T-cell (primary cell): ENCODE results near the gene SLC48A1. TPM values are rescaled to one million over a fixed set of nuclear protein-coding genes. Genes with fewer than 3 reads are reported as not detected.
A peak's percentile ranks its signal among the peaks of the same experiment; 100 is the strongest.

ENCODE experiments used
- ATAC-seq, 4 experiments: fragments of 200-7000 bp in 3 of 4; fragments of 150-1000 bp in 1 of 4; cut with Tn5 transposase; replicated peaks in 1 of 4; 1 replicate in 3 of 4; 2 replicates in 1 of 4; pipeline ENCODE4 v1.10.0; 2021; ENCODE audit warnings: moderate library complexity in 3 of 4, mild to moderate bottlenecking in 2 of 4, moderate number of reproducible peaks in 1 of 4
- CTCF ChIA-PET, 2 donors: fragments of 300-600 bp; sonication (Branson Sonifier 250); formaldehyde crosslinking; loops; one replicate each; lab custom pipeline; 2022; ENCODE audit warnings: antibody characterized with exemption in 2 of 2; lab: Charles Lee
- POLR2A ChIA-PET, 2 donors: fragments of 300-600 bp; sonication (Branson Sonifier 250); formaldehyde crosslinking; loops; one replicate each; lab custom pipeline; 2022; ENCODE audit warnings: antibody characterized with exemption in 2 of 2; lab: Charles Lee
- DNase-seq, 35 experiments: peaks; one replicate each; pipeline versions ENCODE4 v3.0.0 to v3.0.0-alpha.2; 2013 to 2023
- H3K27ac ChIP-seq: one replicate; pipeline ENCODE4 v1.5.1; 2013; ENCODE audit warnings: low read length
- H3K27me3 ChIP-seq, 2 experiments: replicated peaks in 1 of 2; 1 replicate in 1 of 2; 2 replicates in 1 of 2; pipeline versions ENCODE4 v1.6.1 to v1.7.0; 2013; ENCODE audit warnings: low read length in 1 of 2, mixed read lengths in 1 of 2; ENCODE audit not compliant: control insufficient read depth in 2 of 2, insufficient read depth in 2 of 2; ENCODE audit errors: extremely low read depth in 1 of 2
- H3K36me3 ChIP-seq, 2 donors: 1 replicate in 1 of 2; 2 replicates in 1 of 2; pipeline versions ENCODE4 v1.6.1 to v1.7.0; 2013; ENCODE audit warnings: low read length in 1 of 2; ENCODE audit not compliant: control insufficient read depth in 2 of 2, insufficient read depth in 1 of 2; ENCODE audit errors: extremely low read depth in 1 of 2
- H3K4me1 ChIP-seq, 2 experiments: 1 replicate in 1 of 2; 2 replicates in 1 of 2; pipeline versions ENCODE4 v1.6.1 to v1.7.0; 2013; ENCODE audit warnings: low read length in 2 of 2, mixed read lengths in 1 of 2; ENCODE audit not compliant: insufficient read depth in 2 of 2, control insufficient read depth in 1 of 2; ENCODE audit errors: extremely low read depth in 1 of 2
- H3K4me3 ChIP-seq, 2 donors: 1 replicate in 1 of 2; 2 replicates in 1 of 2; pipeline versions ENCODE4 v1.5.1 to v1.7.0; 2013; ENCODE audit warnings: mild to moderate bottlenecking in 2 of 2, low read length in 1 of 2, moderate library complexity in 1 of 2; ENCODE audit not compliant: control insufficient read depth in 1 of 2; ENCODE audit errors: extremely low read depth in 1 of 2
- H3K9me3 ChIP-seq: 2 replicates; pipeline ENCODE4 v1.7.0; 2013
- H3K27ac Mint-ChIP-seq, 2 donors: one replicate each; pipeline ENCODE4 v1.8.0; 2020 to 2021; ENCODE audit warnings: mild to moderate bottlenecking in 2 of 2, mixed read lengths in 2 of 2
- H3K27me3 Mint-ChIP-seq, 2 donors: one replicate each; pipeline ENCODE4 v1.8.0; 2021 to 2022; ENCODE audit warnings: mixed read lengths in 2 of 2
- H3K36me3 Mint-ChIP-seq: one replicate; pipeline ENCODE4 v1.8.0; 2021; ENCODE audit warnings: mixed read lengths
- H3K4me1 Mint-ChIP-seq, 3 donors: one replicate each; pipeline ENCODE4 v1.8.0; 2020 to 2022; ENCODE audit warnings: mixed read lengths in 3 of 3, mild to moderate bottlenecking in 1 of 3
- H3K4me3 Mint-ChIP-seq, 3 donors: one replicate each; pipeline ENCODE4 v1.8.0; 2020 to 2022; ENCODE audit warnings: mild to moderate bottlenecking in 3 of 3, mixed read lengths in 3 of 3, moderate library complexity in 3 of 3
- H3K9me3 Mint-ChIP-seq, 3 donors: one replicate each; pipeline ENCODE4 v1.8.0; 2020 to 2022; ENCODE audit warnings: mixed read lengths in 3 of 3
- WGBS: methylation state at CpG from one replicate; pipeline ENCODE4 v1.1.5; 2013; ENCODE audit warnings: missing lambda C conversion rate; ENCODE audit not compliant: insufficient coverage; 5-methylcytosine and 5-hydroxymethylcytosine counted together
- total RNA-seq, 35 experiments: library from RNA in 6 of 35; stranded (reverse) in 6 of 35; fragments of 120-200 nt in 1 of 35; gene quantifications; one replicate each; pipeline versions ENCODE4 v1.2.1 to v1.2.4 and lab custom pipeline; 2013 to 2026

The SLC48A1 gene
- total RNA-seq, 5 donors from 2014 or later (not counting 1 experiment from before 2014, with no cell fraction given): 5.8 to 13.7 (median 10.2) TPM

- WGBS: 98% methylated on average over 14 of the region's 22 CpGs
- H3K4me1 Mint-ChIP-seq: no peaks in the 10 kb centered on the region
- no peaks in the 10 kb centered on the region for H3K9me3 Mint-ChIP-seq
- Histone ChIP-seq H3K27ac (no peak overlapping the region), H3K4me3 (no peak overlapping the region), H3K4me1 (no peaks in the 10 kb centered on the region), H3K9me3 (no peaks in the 10 kb centered on the region), H3K36me3 (peaks cover 34 to 99% of the 10 kb centered on the region in 2 donors), H3K27me3 (no peaks in the 10 kb centered on the region)
- ChIA-PET CTCF (interaction anchor here (0.5 to 1.1 kb wide), 5 partner anchors 15 to 60 kb away, joined by 3 to 5 read pairs (median 4); no protein-coding TSS in a partner anchor), POLR2A (no interaction called here)
- no peaks in the 10 kb centered on the region for H3K27me3 Mint-ChIP-seq
- H3K4me3 Mint-ChIP-seq: no peak overlapping the region
- peaks cover 67% of the 10 kb centered on the region for H3K36me3 Mint-ChIP-seq
- peak overlapping the region in 1 of 2 donors; percentile 68 for H3K27ac Mint-ChIP-seq
- ATAC-seq (no peak), DNase-seq (no peak)
These were observed 16.9 kb downstream of the SLC48A1 start for GRCh38 chr12:47789712-47790489.

- no peaks in the 10 kb centered on the region for H3K9me3 ChIP-seq
- H3K27ac ChIP-seq: no peak overlapping the region
- peaks cover 32 to 99% of the 10 kb centered on the region in 2 donors for H3K36me3 ChIP-seq
- no peaks in the 10 kb centered on the region for H3K4me1 Mint-ChIP-seq
- no peak overlapping the region for H3K4me3 Mint-ChIP-seq
- DNase-seq (no peak), ATAC-seq (no peak)
- no peaks in the 10 kb centered on the region for H3K9me3 Mint-ChIP-seq
- peaks cover 62% of the 10 kb centered on the region for H3K36me3 Mint-ChIP-seq
- CTCF ChIA-PET: interaction anchor here in 1 of 2 donors (0.6 to 1.4 kb wide), 4 partner anchors 14 to 49 kb away, joined by 3 to 6 read pairs (median 4); no protein-coding TSS in a partner anchor
- H3K4me3 ChIP-seq: no peak overlapping the region
- H3K27me3 Mint-ChIP-seq: no peaks in the 10 kb centered on the region
- POLR2A ChIA-PET: no interaction called here
- no peaks in the 10 kb centered on the region for H3K27me3 ChIP-seq
- H3K27ac Mint-ChIP-seq: no peak overlapping the region
- no peaks in the 10 kb centered on the region for H3K4me1 ChIP-seq
- 89% methylated on average over 12 of the region's 20 CpGs for whole genome bisulfite sequencing
These were observed 17.8 kb downstream of the SLC48A1 start for GRCh38 chr12:47790676-47791350.

GRCh38 chr12:47791351-47791746 lies 18.3 kb downstream of the SLC48A1 start:
- peaks cover 59% of the 10 kb centered on the region for H3K36me3 Mint-ChIP-seq
- H3K4me1 Mint-ChIP-seq: no peaks in the 10 kb centered on the region
- no peak overlapping the region for H3K4me3 Mint-ChIP-seq

GRCh38 chr12:47791874-47792273 lies 18.8 kb downstream of the SLC48A1 start:
- H3K4me1 Mint-ChIP-seq: no peaks in the 10 kb centered on the region
- WGBS: 95% methylated on average over 14 of the region's 16 CpGs
- CTCF ChIA-PET: interaction anchor here in 1 of 2 donors (1.4 kb wide), 1 partner anchor 47 kb away, joined by 6 read pairs; no protein-coding TSS in a partner anchor
- H3K27ac Mint-ChIP-seq: peak overlapping the region in 1 of 2 donors; percentile 22
- DNase-seq (no peak), ATAC-seq (no peak)
- Histone ChIP-seq H3K4me1 (no peaks in the 10 kb centered on the region), H3K36me3 (peaks cover 28 to 97% of the 10 kb centered on the region in 2 donors), H3K4me3 (no peak overlapping the region), H3K27me3 (no peaks in the 10 kb centered on the region), H3K27ac (no peak overlapping the region), H3K9me3 (no peaks in the 10 kb centered on the region)
- no peaks in the 10 kb centered on the region for H3K27me3 Mint-ChIP-seq
- no peaks in the 10 kb centered on the region for H3K9me3 Mint-ChIP-seq
- POLR2A ChIA-PET: no interaction called here
- H3K36me3 Mint-ChIP-seq: peaks cover 54% of the 10 kb centered on the region
- no peak overlapping the region for H3K4me3 Mint-ChIP-seq

More at GRCh38 chr12:47791351-47791746, 18.3 kb downstream of the SLC48A1 start:
- Histone ChIP-seq H3K4me1 (no peaks in the 10 kb centered on the region), H3K27ac (no peak overlapping the region), H3K9me3 (no peaks in the 10 kb centered on the region), H3K27me3 (no peaks in the 10 kb centered on the region), H3K4me3 (no peak overlapping the region), H3K36me3 (peaks cover 33 to 98% of the 10 kb centered on the region in 2 donors)
- 93% methylated on average over 13 of the region's 14 CpGs for WGBS
- POLR2A ChIA-PET: no interaction called here
- no peak overlapping the region for H3K27ac Mint-ChIP-seq
- no peak for DNase-seq
- CTCF ChIA-PET: interaction anchor here in 1 of 2 donors (0.6 to 1.4 kb wide), 2 partner anchors 20 to 47 kb away, joined by 3 to 6 read pairs; no protein-coding TSS in a partner anchor
- H3K9me3 Mint-ChIP-seq: no peaks in the 10 kb centered on the region
- no peaks in the 10 kb centered on the region for H3K27me3 Mint-ChIP-seq
- ATAC-seq: no peak

- Mint-ChIP-seq H3K36me3 (peaks cover 41% of the 10 kb centered on the region), H3K4me3 (no peak overlapping the region), H3K9me3 (no peaks in the 10 kb centered on the region), H3K4me1 (peaks cover 2 to 8% (median 2%) of the 10 kb centered on the region in 3 donors), H3K27ac (peak overlapping the region; percentile 49 to 58), H3K27me3 (no peaks in the 10 kb centered on the region)
- 99% methylated on average over 7 of the region's 15 CpGs for WGBS
- CTCF ChIA-PET: interaction anchor here (0.8 to 1.1 kb wide), 3 partner anchors 11 to 87 kb away, joined by 3 read pairs; no protein-coding TSS in a partner anchor
- H3K4me1 ChIP-seq: peaks cover 0 to 8% of the 10 kb centered on the region in 2 experiments
- no peak for DNase-seq
- H3K27me3 ChIP-seq: no peaks in the 10 kb centered on the region
- H3K27ac ChIP-seq: no peak overlapping the region
- no peak overlapping the region for H3K4me3 ChIP-seq
- POLR2A ChIA-PET: no interaction called here
- no peak for ATAC-seq
- peaks cover 25 to 97% of the 10 kb centered on the region in 2 donors for H3K36me3 ChIP-seq
- H3K9me3 ChIP-seq: no peaks in the 10 kb centered on the region
These were observed 20.1 kb downstream of the SLC48A1 start for GRCh38 chr12:47793015-47793681.

GRCh38 chr12:47794679-47795078 lies 21.6 kb downstream of the SLC48A1 start:
- peaks cover 3 to 24% of the 10 kb centered on the region in 2 experiments for H3K4me1 ChIP-seq
- Mint-ChIP-seq H3K4me1 (peaks cover 12 to 17% (median 12%) of the 10 kb centered on the region in 3 donors), H3K27ac (peak overlapping the region in 1 of 2 donors; percentile 48), H3K4me3 (no peak overlapping the region), H3K36me3 (peaks cover 29% of the 10 kb centered on the region), H3K9me3 (no peaks in the 10 kb centered on the region), H3K27me3 (no peaks in the 10 kb centered on the region)
- ATAC-seq (no peak), DNase-seq (no peak)
- POLR2A ChIA-PET: no interaction called here
- CTCF ChIA-PET: no interaction called here
- peaks cover 19 to 96% of the 10 kb centered on the region in 2 donors for H3K36me3 ChIP-seq
- H3K27ac ChIP-seq: no peak overlapping the region
- no peak overlapping the region for H3K4me3 ChIP-seq
- WGBS: 97% methylated on average over 7 of the region's 9 CpGs
- H3K27me3 ChIP-seq: no peaks in the 10 kb centered on the region
- no peaks in the 10 kb centered on the region for H3K9me3 ChIP-seq
